A673 (cell line): Measurements from ENCODE around the gene SYS1. TPM values are rescaled to one million over a fixed set of nuclear protein-coding genes. Genes with fewer than 3 reads are reported as not detected.

ENCODE experiments used
- BruUV-seq: library from RNA; stranded (reverse); fragments of 400-500 nt; replicated peaks from 2 replicates; lab custom pipeline; 2021; lab: Mats Ljungman, UMichigan
- CTCF ChIA-PET: fragments of 300-600 bp; sonication (Branson Sonifier 250); formaldehyde crosslinking; loops from one replicate; lab custom pipeline; 2022; ENCODE audit warnings: antibody characterized with exemption; lab: Charles Lee
- POLR2A ChIA-PET: fragments of 300-600 bp; sonication (Branson Sonifier 250); formaldehyde crosslinking; loops from one replicate; lab custom pipeline; 2022; ENCODE audit warnings: antibody characterized with exemption; ENCODE audit not compliant: low non-redundant PET; lab: Charles Lee
- DNase-seq: peaks from one replicate; pipeline ENCODE4 v3.0.0-alpha.2; 2015; ENCODE audit warnings: low spot score
- H3K27ac ChIP-seq: fragments of 200-600 bp; sonication (generic); 2 replicates; pipeline ENCODE4 v1.5.1; 2016; ENCODE audit warnings: mixed run types, low read depth, mild to moderate bottlenecking, mixed read lengths, antibody characterized with exemption, low read length; ENCODE audit not compliant: poor library complexity, severe bottlenecking
- H3K27me3 ChIP-seq: fragments of 200-600 bp; sonication (generic); replicated peaks from 2 replicates; pipeline ENCODE4 v1.6.1; 2017; ENCODE audit warnings: mixed run types, low read depth, mild to moderate bottlenecking, mixed read lengths, antibody characterized with exemption, low read length; ENCODE audit not compliant: insufficient read depth, poor library complexity
- H3K36me3 ChIP-seq: fragments of 200-600 bp; sonication (generic); 2 replicates; pipeline ENCODE4 v1.6.1; 2016; ENCODE audit warnings: mixed run types, mild to moderate bottlenecking, mixed read lengths, antibody characterized with exemption, low read length; ENCODE audit not compliant: insufficient read depth, poor library complexity, severe bottlenecking
- H3K4me1 ChIP-seq: fragments of 200-600 bp; sonication (generic); 2 replicates; pipeline ENCODE4 v1.6.1; 2017; ENCODE audit warnings: mixed run types, mild to moderate bottlenecking, mixed read lengths, antibody characterized with exemption, low read length; ENCODE audit not compliant: insufficient read depth, poor library complexity, severe bottlenecking
- H3K4me3 ChIP-seq: fragments of 200-600 bp; sonication (generic); 2 replicates; pipeline ENCODE4 v1.5.1; 2016; ENCODE audit warnings: low read depth, mixed run types, mild to moderate bottlenecking, mixed read lengths, low read length; ENCODE audit not compliant: poor library complexity, severe bottlenecking
- H3K9me3 ChIP-seq: fragments of 200-600 bp; sonication (generic); 2 replicates; pipeline ENCODE4 v1.6.1; 2016; ENCODE audit warnings: mixed run types, low read depth, mild to moderate bottlenecking, mixed read lengths, antibody characterized with exemption, low read length; ENCODE audit not compliant: poor library complexity, severe bottlenecking
- CTCF ChIP-seq: fragments of 300-800, 200-600 bp; sonication (generic); conservative IDR thresholded peaks from 2 replicates; pipeline ENCODE4 v1.5.1; 2017; ENCODE audit warnings: low read depth, mild to moderate bottlenecking, antibody characterized with exemption, low read length, moderate library complexity, mixed read lengths
- EZH2 ChIP-seq: fragments of 200-600 bp; sonication (generic); IDR thresholded peaks from 2 replicates; pipeline ENCODE4 v1.6.1; 2017; ENCODE audit warnings: borderline replicate concordance, low read depth, mild to moderate bottlenecking, mixed read lengths, antibody characterized with exemption, low read length; ENCODE audit not compliant: poor library complexity, severe bottlenecking
- intact Hi-C: fragments of 100-400 bp; cut with micrococcal nuclease; formaldehyde crosslinking; loops from one replicate; pipeline ENCODE4 v1.10.0; 2022; ENCODE audit not compliant: unreplicated experiment
- total RNA-seq: library from RNA; stranded (reverse); gene quantifications from 2 replicates; pipeline ENCODE4 v1.2.3, GENCODE V29; 2021

The SYS1 gene
- total RNA-seq, 1 experiment from 2014 or later = 22.8 TPM

GRCh38 chr20:45329497-45330319 lies 33.2 kb upstream of the SYS1 start:
- Histone ChIP-seq H3K4me3 (no peak overlapping the region), H3K27ac (no peak overlapping the region), H3K27me3 (no peaks in the 10 kb centered on the region), H3K36me3 (peaks cover 23% of the 10 kb centered on the region), H3K4me1 (peaks cover 9% of the 10 kb centered on the region), H3K9me3 (no peaks in the 10 kb centered on the region)
- CTCF ChIA-PET = interaction anchor here (0.6 kb wide), 1 partner anchor 55 kb away, joined by 3 read pairs; no protein-coding TSS in a partner anchor
- POLR2A ChIA-PET = no interaction called here
- DNase-seq = no peak
- TF ChIP-seq CTCF (no peak), EZH2 (no peak)
- intact Hi-C loops = no loop called here
- no TSS peak for BruUV-seq

GRCh38 chr20:45330476-45330875 lies 32.5 kb upstream of the SYS1 start:
- ChIA-PET CTCF (interaction anchor here (0.6 kb wide), 1 partner anchor 54 kb away, joined by 3 read pairs; no protein-coding TSS in a partner anchor), POLR2A (no interaction called here)
- no TSS peak for BruUV-seq
- intact Hi-C loops = no loop called here
- H3K27me3 ChIP-seq = no peaks in the 10 kb centered on the region
- no peak for DNase-seq
- no peak overlapping the region for H3K27ac ChIP-seq
- no peaks in the 10 kb centered on the region for H3K9me3 ChIP-seq
- H3K4me3 ChIP-seq = no peak overlapping the region
- TF ChIP-seq CTCF (no peak), EZH2 (no peak)
- H3K36me3 ChIP-seq = peaks cover 23% of the 10 kb centered on the region
- peaks cover 6% of the 10 kb centered on the region for H3K4me1 ChIP-seq

- Histone ChIP-seq H3K27me3 (no peaks in the 10 kb centered on the region), H3K36me3 (peaks cover 9% of the 10 kb centered on the region), H3K4me1 (no peaks in the 10 kb centered on the region), H3K9me3 (no peaks in the 10 kb centered on the region), H3K4me3 (no peak overlapping the region), H3K27ac (no peak overlapping the region)
- no peak for TF ChIP-seq CTCF
- TF ChIP-seq EZH2 = no peak
- POLR2A ChIA-PET = no interaction called here
- DNase-seq = no peak
- intact Hi-C loops = no loop called here
- CTCF ChIA-PET = no interaction called here
- BruUV-seq = no TSS peak
Measured at GRCh38 chr20:45336530-45337366, 26.2 kb upstream of the SYS1 start.
